HG03039 (cell line): ENCODE measurements around the gene KCTD10.
"Not testable (repeated sequence)": the region's sequence is repeated elsewhere in the genome, so short reads cannot be mapped to it uniquely, and the experiment has no call there.

Experiments
- ATAC-seq: cut with Tn5 transposase; IDR thresholded peaks from one replicate; pipeline ENCODE4 v1.9.1; 2021; ENCODE audit warnings: mild to moderate bottlenecking, moderate library complexity; ENCODE audit not compliant: unreplicated experiment

Gene KCTD10

DNA sequence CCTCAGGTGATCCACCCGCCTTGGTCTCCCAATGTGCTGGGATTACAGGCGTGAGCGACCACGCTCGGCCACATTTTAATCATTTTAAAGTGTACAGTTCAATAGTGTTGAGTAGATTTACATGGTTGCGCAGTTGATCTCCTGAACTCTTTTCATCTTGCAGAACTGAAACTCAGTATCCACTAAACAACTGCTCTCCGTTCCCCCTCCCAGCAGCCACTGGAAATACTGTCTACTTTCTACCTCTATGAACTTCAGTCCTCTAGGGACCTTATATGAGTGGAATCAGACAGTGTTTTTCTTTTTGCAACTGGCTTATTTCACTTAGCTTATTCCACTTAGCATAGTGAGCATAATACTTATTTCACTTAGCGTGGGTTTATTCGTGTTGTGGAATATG, 53.7 kb downstream of the KCTD10 start:
- ATAC-seq, result no peak

GRCh38 chr12:109422251-109422650, 54.8 kb downstream of the KCTD10 start:
- no peak for ATAC-seq

DNA sequence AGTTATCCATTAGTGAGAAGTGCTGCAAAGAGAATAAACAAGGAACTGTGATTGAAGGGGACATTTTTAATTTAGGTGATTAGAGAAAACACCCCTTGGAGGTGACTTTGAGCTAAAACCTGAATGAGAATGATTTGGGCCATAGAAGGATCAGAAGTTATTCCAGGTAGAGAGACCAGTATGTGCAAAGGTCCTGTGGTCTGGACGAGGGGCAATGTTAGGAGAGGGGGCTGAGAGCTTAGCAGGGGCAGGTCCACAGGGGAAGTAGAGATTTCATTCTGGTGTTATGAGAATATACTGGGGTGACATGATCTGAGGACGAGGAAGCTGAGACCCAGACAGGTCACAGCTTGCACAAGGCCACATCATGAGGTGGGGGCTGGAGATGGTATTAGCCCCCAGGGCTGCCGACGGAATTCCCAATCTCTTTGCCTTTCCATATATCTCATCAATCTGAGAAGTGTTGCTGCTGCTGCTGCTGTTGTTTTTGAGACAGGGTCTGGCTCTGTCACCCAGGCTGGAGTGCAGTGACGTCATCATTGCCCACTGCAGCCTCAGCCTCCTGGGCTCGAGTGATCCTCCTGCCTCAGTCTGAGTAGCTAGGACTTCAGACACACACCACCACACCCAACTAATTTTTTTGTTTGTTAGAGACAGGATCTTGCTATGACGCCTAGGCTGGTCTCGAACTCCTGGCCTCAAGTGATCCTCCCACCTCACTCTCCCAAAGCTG, 55.6 kb downstream of the KCTD10 start:
- no peak for ATAC-seq

- ATAC-seq, result no peak
These were observed 58.1 kb downstream of the KCTD10 start for GRCh38 chr12:109418848-109419480.

DNA sequence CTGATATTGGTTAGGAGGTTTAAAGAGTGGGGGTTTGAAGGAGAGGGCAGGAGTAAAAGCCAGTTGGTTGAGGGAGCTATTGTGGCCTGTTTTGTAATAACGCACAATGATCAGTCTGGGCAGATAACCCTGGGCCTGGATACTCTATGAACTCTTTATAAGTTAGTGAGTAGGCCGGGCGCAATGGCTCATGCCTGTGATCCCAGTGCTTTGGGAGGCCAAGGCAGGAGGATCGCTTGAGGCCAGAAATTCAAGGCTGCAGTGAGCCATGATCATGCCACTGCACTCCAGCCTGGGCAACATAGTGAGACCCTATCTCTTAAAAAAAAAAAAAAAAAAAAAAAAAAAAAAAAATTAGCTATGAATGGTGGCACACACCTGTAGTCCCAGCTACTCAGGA, 71.0 kb downstream of the KCTD10 start:
- not testable (repeated sequence) for ATAC-seq

DNA sequence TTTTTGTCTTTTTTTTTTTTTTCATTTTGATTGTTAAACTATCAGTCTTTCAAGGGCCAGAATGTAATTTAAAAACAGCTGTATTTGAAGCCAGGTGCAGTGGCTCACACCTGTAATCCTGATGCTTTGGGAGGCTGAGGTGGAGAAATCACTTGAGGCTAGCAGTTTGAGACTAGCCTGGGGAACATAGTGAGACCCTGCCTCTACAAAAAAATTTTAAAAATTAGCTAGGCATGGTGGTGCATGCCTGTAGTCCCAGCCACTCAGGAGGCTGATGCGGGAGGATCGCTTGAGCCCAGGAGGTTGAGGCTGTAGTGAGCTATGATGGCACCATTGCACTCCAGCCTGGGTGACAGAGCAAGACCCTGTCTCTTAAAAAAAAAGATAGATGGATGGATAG, 72.3 kb downstream of the KCTD10 start:
- not testable (repeated sequence) for ATAC-seq
